DMS53 treated with DMSO at 0.1 percent for 48 hours (cell line): Measurements from ENCODE around the gene RBSN.

Experiments used
- DNase-seq: peaks from one replicate; lab custom pipeline; 2025; ENCODE audit not compliant: unreplicated experiment; lab: John Stamatoyannopoulos, UW

Gene RBSN

GRCh38 chr3:15102256-15102655 lies 3.3 kb upstream of the RBSN start:
- no peak for DNase-seq

- DNase-seq: no peak
These were observed 583 bp upstream of the RBSN start for GRCh38 chr3:15099364-15100098.

GRCh38 chr3:15097891-15098290 lies 1.1 kb downstream of the RBSN start:
- DNase-seq: no peak

GRCh38 chr3:15096046-15096445 lies 2.9 kb downstream of the RBSN start:
- no peak for DNase-seq

- no peak for DNase-seq
These were observed 4.6 kb downstream of the RBSN start for GRCh38 chr3:15094187-15094875.

GRCh38 chr3:15092686-15093085 lies 6.3 kb downstream of the RBSN start:
- DNase-seq: no peak

GRCh38 chr3:15091575-15091974 lies 7.4 kb downstream of the RBSN start:
- DNase-seq: no peak

- DNase-seq: no peak
These were observed 9.7 kb downstream of the RBSN start for GRCh38 chr3:15089201-15089600.

GRCh38 chr3:15086699-15087098 lies 12.2 kb downstream of the RBSN start:
- DNase-seq: no peak

- DNase-seq: no peak
These were observed 12.7 kb downstream of the RBSN start for GRCh38 chr3:15086263-15086662.

GRCh38 chr3:15083252-15083651 lies 15.7 kb downstream of the RBSN start:
- DNase-seq: no peak

- peak; percentile 28 for DNase-seq
These were observed 16.8 kb downstream of the RBSN start for GRCh38 chr3:15081960-15082664.

GRCh38 chr3:15079091-15079490 lies 19.9 kb downstream of the RBSN start:
- DNase-seq: no peak

GRCh38 chr3:15074500-15074899 lies 24.4 kb downstream of the RBSN start:
- no peak for DNase-seq

- no peak for DNase-seq
These were observed 27.2 kb downstream of the RBSN start for GRCh38 chr3:15071699-15072098.

GRCh38 chr3:15069441-15069840 lies 29.5 kb downstream of the RBSN start:
- no peak for DNase-seq

- no peak for DNase-seq
These were observed 32.5 kb downstream of the RBSN start for GRCh38 chr3:15066467-15066866.

- no peak for DNase-seq
These were observed 33.4 kb downstream of the RBSN start for GRCh38 chr3:15065550-15066007.

GRCh38 chr3:15064835-15065549 lies 34.0 kb downstream of the RBSN start, which contains the start of gene MRPS25:
MRPS25 (minus strand) TSS chr3:15065315; CDS start chr3:15065194, 121 bp downstream.
- peak; percentile 41 for DNase-seq

- peak; percentile 0 for DNase-seq
These were observed 34.6 kb downstream of the RBSN start for GRCh38 chr3:15064299-15064834.
